ENCODE results near the gene STS.

DNA sequence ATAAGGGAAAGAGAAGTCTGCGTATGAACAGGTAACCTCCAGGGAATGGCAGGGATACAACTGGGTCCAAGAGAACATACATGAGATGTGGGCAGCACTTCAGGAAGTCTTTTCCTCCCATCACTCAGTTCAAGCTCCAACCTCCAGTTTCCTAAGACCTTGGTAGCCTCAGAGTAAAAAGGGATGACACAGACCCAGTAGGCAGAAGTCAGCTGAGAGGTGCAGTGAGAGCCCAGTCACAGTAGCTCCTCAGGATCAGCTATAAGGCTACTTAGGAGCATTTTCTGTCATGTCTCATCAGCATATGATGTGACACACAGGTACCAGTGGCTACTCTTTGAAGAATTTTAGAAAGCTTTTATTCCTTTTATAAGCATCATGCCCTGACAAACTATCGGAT is 12.5 kb upstream of the STS start:
- TF ChIP-seq, protein P1, sequence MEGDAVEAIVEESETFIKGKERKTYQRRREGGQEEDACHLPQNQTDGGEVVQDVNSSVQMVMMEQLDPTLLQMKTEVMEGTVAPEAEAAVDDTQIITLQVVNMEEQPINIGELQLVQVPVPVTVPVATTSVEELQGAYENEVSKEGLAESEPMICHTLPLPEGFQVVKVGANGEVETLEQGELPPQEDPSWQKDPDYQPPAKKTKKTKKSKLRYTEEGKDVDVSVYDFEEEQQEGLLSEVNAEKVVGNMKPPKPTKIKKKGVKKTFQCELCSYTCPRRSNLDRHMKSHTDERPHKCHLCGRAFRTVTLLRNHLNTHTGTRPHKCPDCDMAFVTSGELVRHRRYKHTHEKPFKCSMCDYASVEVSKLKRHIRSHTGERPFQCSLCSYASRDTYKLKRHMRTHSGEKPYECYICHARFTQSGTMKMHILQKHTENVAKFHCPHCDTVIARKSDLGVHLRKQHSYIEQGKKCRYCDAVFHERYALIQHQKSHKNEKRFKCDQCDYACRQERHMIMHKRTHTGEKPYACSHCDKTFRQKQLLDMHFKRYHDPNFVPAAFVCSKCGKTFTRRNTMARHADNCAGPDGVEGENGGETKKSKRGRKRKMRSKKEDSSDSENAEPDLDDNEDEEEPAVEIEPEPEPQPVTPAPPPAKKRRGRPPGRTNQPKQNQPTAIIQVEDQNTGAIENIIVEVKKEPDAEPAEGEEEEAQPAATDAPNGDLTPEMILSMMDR (IDR thresholded peaks at IDR 0.05) = no peak
- no peak for TF ChIP-seq POLR2A (IDR thresholded peaks at IDR 0.05)
